GM18526 (cell line): ENCODE results near the gene PRKCE.

Experiments
- POLR2A ChIP-seq: IDR thresholded peaks from 3 replicates; pipeline ENCODE4 v1.6.1; 2011; ENCODE audit not compliant: insufficient read length; ENCODE audit errors: extremely low read depth

PRKCE gene

GRCh38 chr2:46225730-46226129 lies 574.3 kb downstream of the PRKCE start:
- no peak for TF ChIP-seq POLR2A

GRCh38 chr2:46226620-46227019 lies 575.1 kb downstream of the PRKCE start:
- no peak for TF ChIP-seq POLR2A

- TF ChIP-seq POLR2A, result no peak
Measured at GRCh38 chr2:46227022-46227421, 575.5 kb downstream of the PRKCE start.

- no peak for TF ChIP-seq POLR2A
Measured at GRCh38 chr2:46227674-46228289, 576.3 kb downstream of the PRKCE start.

GRCh38 chr2:46229134-46230063 lies 577.9 kb downstream of the PRKCE start:
- TF ChIP-seq POLR2A, result peak; percentile 32

- TF ChIP-seq POLR2A, result no peak
Measured at GRCh38 chr2:46230115-46230571, 578.7 kb downstream of the PRKCE start.

GRCh38 chr2:46230677-46231425 lies 579.4 kb downstream of the PRKCE start:
- no peak for TF ChIP-seq POLR2A

- TF ChIP-seq POLR2A, result no peak
Measured at GRCh38 chr2:46231721-46232120, 580.2 kb downstream of the PRKCE start.

GRCh38 chr2:46232860-46233259 lies 581.4 kb downstream of the PRKCE start:
- no peak for TF ChIP-seq POLR2A

GRCh38 chr2:46236006-46236875 lies 584.8 kb downstream of the PRKCE start:
- TF ChIP-seq POLR2A, result no peak

GRCh38 chr2:46236876-46237859 lies 585.7 kb downstream of the PRKCE start:
- TF ChIP-seq POLR2A, result no peak
